Sigmoid colon (tissue), 7 donors: ENCODE data around the gene BTBD9. TPM values are rescaled to one million over a fixed set of nuclear protein-coding genes. Genes with fewer than 3 reads are reported as not detected.

ENCODE experiments used
- DNase-seq: peaks from one replicate; pipeline ENCODE4 v3.0.0-alpha.2; 2019
- H3K27ac ChIP-seq, 4 donors: fragments of 200-600 bp; sonication (generic); one replicate each; pipeline ENCODE4 v1.5.1; 2016 to 2019; ENCODE audit warnings: mild to moderate bottlenecking in 1 of 4
- H3K27me3 ChIP-seq, 3 donors: fragments of 200-600 bp; sonication (generic); one replicate each; pipeline ENCODE4 v1.5.1; 2019; ENCODE audit warnings: mild to moderate bottlenecking in 1 of 3
- H3K36me3 ChIP-seq, 4 donors: fragments of 200-600 bp; sonication (generic); one replicate each; pipeline ENCODE4 v1.5.1; 2016 to 2019
- H3K4me1 ChIP-seq, 4 donors: fragments of 200-600 bp; sonication (generic); one replicate each; pipeline ENCODE4 v1.5.1; 2017 to 2019
- H3K4me3 ChIP-seq, 4 donors: fragments of 200-600 bp; sonication (generic); one replicate each; pipeline ENCODE4 v1.5.1; 2017 to 2019; ENCODE audit warnings: mild to moderate bottlenecking in 2 of 4, moderate library complexity in 1 of 4
- H3K9me3 ChIP-seq, 4 donors: fragments of 200-600 bp in 3 of 4; sonication (generic) in 3 of 4; one replicate each; pipeline versions ENCODE4 v1.5.1 to v1.6.1; 2013 to 2019
- EP300 ChIP-seq, 4 donors: sonication (generic); formaldehyde crosslinking; IDR thresholded peaks; one replicate each; pipeline ENCODE4 v1.6.1; 2017; ENCODE audit warnings: antibody characterized with exemption in 4 of 4
- POLR2A ChIP-seq, 2 donors: fragments of 450-650 bp; IDR thresholded peaks; one replicate each; pipeline ENCODE4 v1.6.1; 2016; ENCODE audit warnings: antibody characterized with exemption in 2 of 2, mild to moderate bottlenecking in 2 of 2, moderate library complexity in 2 of 2
- POLR2AphosphoS5 ChIP-seq, 4 donors: sonication (generic); formaldehyde crosslinking; IDR thresholded peaks; one replicate each; pipeline ENCODE4 v1.6.1; 2017; ENCODE audit warnings: antibody characterized with exemption in 4 of 4
- WGBS, 2 donors: extraction: QIAGEN DNeasy Blood & Tissue Kit; methylation state at CpG; one replicate each; pipeline ENCODE4 v1.1.7; 2013; 5-methylcytosine and 5-hydroxymethylcytosine counted together
- intact Hi-C: fragments of 100-400 bp; cut with DNase I; formaldehyde crosslinking; loops from one replicate; pipeline ENCODE4 v1.15.1; 2023
- polyA plus RNA-seq, 3 donors: library from polyadenylated mRNA; stranded (reverse); fragments of 200-250 nt; gene quantifications; one replicate each; pipeline ENCODE4 v1.2.3, GENCODE V29; 2013
- total RNA-seq, 4 donors: library from RNA; depleted of rRNA; stranded (reverse); fragments of >200 nt; gene quantifications; one replicate each; pipeline ENCODE4 v1.1.0, GENCODE V29; 2016
- TF ChIP-seq, protein P1 (sequence below), 4 experiments: fragments of 450-650 bp in 3 of 4; fragments of 200-600 bp in 1 of 4; IDR thresholded peaks; one replicate each; pipeline ENCODE4 v1.5.1; 2016 to 2019; ENCODE audit warnings: antibody characterized with exemption in 4 of 4, mild to moderate bottlenecking in 3 of 4, moderate library complexity in 2 of 4
- donor health status: healthy with polysubstance abuse.
- donor health status: Bipolar disorder and iron deficiency.
- donor health status: healthy.

BTBD9 gene
- total RNA-seq (10 to 100 TPM; 10.5 to 20.8 (median 12.8) TPM), polyA plus RNA-seq (1 to 10 TPM; 3.6 to 8.9 (median 4.6) TPM)

DNA sequence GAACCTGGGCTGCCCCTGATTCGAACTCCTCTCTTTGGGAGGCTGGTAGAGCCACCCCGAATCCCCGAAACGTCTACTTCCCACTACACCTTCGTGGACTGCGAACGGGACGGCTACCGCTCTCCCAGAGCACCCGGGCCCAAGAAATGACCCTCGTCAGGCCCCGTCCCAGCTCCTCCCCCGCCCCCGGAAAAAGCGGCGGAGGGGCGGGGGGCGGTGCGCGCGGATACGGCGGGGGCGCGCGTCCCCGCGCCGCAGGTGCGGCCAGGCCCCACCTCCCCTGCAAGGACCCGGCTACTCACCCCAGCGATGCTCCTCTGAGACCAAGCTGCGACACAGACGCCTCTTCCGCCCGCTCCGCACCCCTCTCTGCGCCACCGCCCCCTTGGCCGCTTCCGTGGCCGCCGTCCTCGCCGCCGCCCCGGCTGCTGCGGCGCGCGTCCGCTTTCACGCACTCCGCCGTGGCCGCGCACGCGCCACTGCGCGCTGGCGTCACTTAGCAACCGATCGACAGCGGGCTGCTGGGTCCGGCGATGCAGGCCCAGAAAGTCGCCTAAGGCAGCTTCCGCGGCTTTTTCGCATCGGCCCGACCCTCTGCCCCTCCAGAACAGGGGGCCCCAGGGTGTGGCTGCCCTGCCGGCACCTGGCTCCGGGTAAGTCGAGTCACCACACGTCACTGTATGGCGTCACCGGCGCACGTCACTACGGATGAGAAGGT is at the start of gene BTBD9:
Gene BTBD9 (minus strand): TSS at position 432 of the 718 bp plus-strand sequence.
- Histone ChIP-seq H3K27me3 (no peaks in the 10 kb centered on the region), H3K36me3 (no peaks in the 10 kb centered on the region), H3K27ac (peak within 1 kb of the TSS; percentile 92 to 94 (median 94)), H3K9me3 (no peaks in the 10 kb centered on the region), H3K4me1 (peaks cover 0 to 25% (median 13%) of the 10 kb centered on the region in 4 donors), H3K4me3 (peak within 1 kb of the TSS; percentile 80 to 92 (median 84))
- intact Hi-C loops, result loop anchor here (5.0 kb wide), 2 partner anchors 63 to 822 kb away; partner anchors contain the start of genes GLO1 and ZFAND3
- peak; percentile 90 for DNase-seq
- TF ChIP-seq EP300 (IDR thresholded peaks at IDR 0.05), result peak in 1 of 4 donors; percentile 42
- TF ChIP-seq, protein P1, sequence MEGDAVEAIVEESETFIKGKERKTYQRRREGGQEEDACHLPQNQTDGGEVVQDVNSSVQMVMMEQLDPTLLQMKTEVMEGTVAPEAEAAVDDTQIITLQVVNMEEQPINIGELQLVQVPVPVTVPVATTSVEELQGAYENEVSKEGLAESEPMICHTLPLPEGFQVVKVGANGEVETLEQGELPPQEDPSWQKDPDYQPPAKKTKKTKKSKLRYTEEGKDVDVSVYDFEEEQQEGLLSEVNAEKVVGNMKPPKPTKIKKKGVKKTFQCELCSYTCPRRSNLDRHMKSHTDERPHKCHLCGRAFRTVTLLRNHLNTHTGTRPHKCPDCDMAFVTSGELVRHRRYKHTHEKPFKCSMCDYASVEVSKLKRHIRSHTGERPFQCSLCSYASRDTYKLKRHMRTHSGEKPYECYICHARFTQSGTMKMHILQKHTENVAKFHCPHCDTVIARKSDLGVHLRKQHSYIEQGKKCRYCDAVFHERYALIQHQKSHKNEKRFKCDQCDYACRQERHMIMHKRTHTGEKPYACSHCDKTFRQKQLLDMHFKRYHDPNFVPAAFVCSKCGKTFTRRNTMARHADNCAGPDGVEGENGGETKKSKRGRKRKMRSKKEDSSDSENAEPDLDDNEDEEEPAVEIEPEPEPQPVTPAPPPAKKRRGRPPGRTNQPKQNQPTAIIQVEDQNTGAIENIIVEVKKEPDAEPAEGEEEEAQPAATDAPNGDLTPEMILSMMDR (IDR thresholded peaks at IDR 0.05), result no peak
- peak; percentile 10 to 48 for TF ChIP-seq POLR2A (IDR thresholded peaks at IDR 0.05)
- TF ChIP-seq POLR2AphosphoS5 (IDR thresholded peaks at IDR 0.05), result peak; percentile 54 to 86 (median 74)
- 0% methylated on average over 82 of the region's 82 CpGs for WGBS, 2 donors

- no peak for DNase-seq
- no peak for TF ChIP-seq POLR2A (IDR thresholded peaks at IDR 0.05)
- TF ChIP-seq, protein P1 (IDR thresholded peaks at IDR 0.05), result no peak
- TF ChIP-seq EP300 (IDR thresholded peaks at IDR 0.05), result no peak
- no peak for TF ChIP-seq POLR2AphosphoS5 (IDR thresholded peaks at IDR 0.05)
- H3K4me1 ChIP-seq, result peaks cover 0 to 19% (median 0%) of the 10 kb centered on the region in 4 donors
- 16 to 40% methylated on average over 6 of the region's 6 CpGs for WGBS, 2 donors
- no peak overlapping the region for H3K4me3 ChIP-seq
- H3K27me3 ChIP-seq, result no peaks in the 10 kb centered on the region
- intact Hi-C loops, result no loop called here
- H3K27ac ChIP-seq, result no peak overlapping the region
- H3K9me3 ChIP-seq, result no peaks in the 10 kb centered on the region
- H3K36me3 ChIP-seq, result peaks cover 0 to 8% (median 0%) of the 10 kb centered on the region in 4 donors
Measured at GRCh38 chr6:38688579-38689087, 48.9 kb upstream of the BTBD9 start.

GRCh38 chr6:38687549-38687948 is 47.8 kb upstream of the BTBD9 start:
- Histone ChIP-seq H3K4me3 (no peak overlapping the region), H3K4me1 (peaks cover 0 to 19% (median 0%) of the 10 kb centered on the region in 4 donors), H3K36me3 (peaks cover 0 to 19% (median 0%) of the 10 kb centered on the region in 4 donors), H3K27me3 (no peaks in the 10 kb centered on the region), H3K9me3 (no peaks in the 10 kb centered on the region), H3K27ac (no peak overlapping the region)
- 98 to 100% methylated on average over 1 of the region's 1 CpG for WGBS, 2 donors
- TF ChIP-seq, protein P1 (IDR thresholded peaks at IDR 0.05), result no peak
- TF ChIP-seq POLR2A (IDR thresholded peaks at IDR 0.05) (no peak), POLR2AphosphoS5 (IDR thresholded peaks at IDR 0.05) (no peak), EP300 (IDR thresholded peaks at IDR 0.05) (no peak)
- no peak for DNase-seq
- intact Hi-C loops, result no loop called here

DNA sequence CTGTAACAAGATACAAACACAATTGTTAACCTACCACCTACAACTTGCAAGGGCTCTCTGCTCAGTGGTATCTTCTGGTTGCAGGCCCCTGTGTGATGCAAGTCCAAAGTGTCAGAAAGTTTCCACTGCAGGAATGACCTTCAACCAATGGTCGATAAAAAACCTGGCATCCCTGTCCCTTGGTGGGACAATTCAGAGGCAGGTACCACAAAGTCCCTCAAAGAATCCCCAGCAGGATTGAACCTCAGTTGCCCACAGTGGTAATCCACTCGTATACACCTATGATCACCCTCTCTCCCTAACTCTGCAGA is 47.3 kb upstream of the BTBD9 start:
- intact Hi-C loops, result no loop called here
- Histone ChIP-seq H3K27me3 (no peaks in the 10 kb centered on the region), H3K4me1 (peaks cover 0 to 19% (median 0%) of the 10 kb centered on the region in 4 donors), H3K4me3 (no peak overlapping the region), H3K36me3 (peaks cover 0 to 25% (median 3%) of the 10 kb centered on the region in 4 donors), H3K9me3 (no peaks in the 10 kb centered on the region), H3K27ac (no peak overlapping the region)
- TF ChIP-seq POLR2AphosphoS5 (IDR thresholded peaks at IDR 0.05) (no peak), EP300 (IDR thresholded peaks at IDR 0.05) (no peak), POLR2A (IDR thresholded peaks at IDR 0.05) (no peak)
- TF ChIP-seq, protein P1 (IDR thresholded peaks at IDR 0.05), result no peak
- DNase-seq, result no peak
- WGBS, 2 donors, result 90 to 92% methylated on average over 2 of the region's 2 CpGs
